HCT116 (cell line): Measurements from ENCODE around the gene MPC1. TPM values are rescaled to one million over a fixed set of nuclear protein-coding genes. Genes with fewer than 3 reads are reported as not detected.

Experiments
- ATAC-seq: fragments of 200-7000 bp; cut with Tn5 transposase; 2 replicates; pipeline ENCODE4 v1.9.1; 2020; ENCODE audit warnings: mild to moderate bottlenecking, moderate library complexity
- BruUV-seq: library from RNA; stranded (reverse); fragments of 400-500 nt; replicated peaks from 2 replicates; lab custom pipeline; 2021; lab: Mats Ljungman, UMichigan
- CTCF ChIA-PET: fragments of 300-600 bp; sonication (Branson Sonifier 250); formaldehyde crosslinking; loops from one replicate; lab custom pipeline; 2021; ENCODE audit warnings: antibody characterized with exemption; lab: Charles Lee
- POLR2A ChIA-PET: fragments of 300-600, 350-600 bp; sonication (Branson Sonifier 250); formaldehyde crosslinking; loops from one replicate; lab custom pipeline; 2021; ENCODE audit warnings: antibody characterized with exemption; lab: Charles Lee
- RAD21 ChIA-PET, 2 experiments: fragments of 300-600 bp; sonication (Branson Sonifier 250); formaldehyde crosslinking; loops; one replicate each; lab custom pipeline; 2023; ENCODE audit warnings: low total read pairs in 2 of 2; ENCODE audit not compliant: uncharacterized antibody in 2 of 2, unreplicated experiment in 2 of 2, low non-redundant PET in 1 of 2; lab: Charles Lee
- DNase-seq: peaks from one replicate; pipeline ENCODE4 v3.0.0-alpha.2; 2010; ENCODE audit warnings: low read depth, low spot score
- H2AFZ ChIP-seq: fragments of 200-600 bp; shearing (Covaris generic), sonication (generic); 2 replicates; pipeline ENCODE4 v1.6.1; 2017; ENCODE audit warnings: low read depth, mixed run types, mixed read lengths, antibody characterized with exemption, low read length; ENCODE audit not compliant: poor library complexity, severe bottlenecking
- H3K27ac ChIP-seq: 2 replicates; pipeline ENCODE4 v1.5.1; 2012; ENCODE audit warnings: low read depth, low read length
- H3K27me3 ChIP-seq: fragments of 200-600 bp; sonication (generic); 2 replicates; pipeline ENCODE4 v1.6.1; 2016; ENCODE audit warnings: mixed run types, low read length, mixed read lengths; ENCODE audit not compliant: insufficient read depth
- H3K36me3 ChIP-seq, 2 experiments: fragments of 200-500 bp in 1 of 2; fragments of 200-600 bp in 1 of 2; sonication (Bioruptor generic) in 1 of 2; sonication (generic) in 1 of 2; 2 replicates each; pipeline versions ENCODE4 v1.5.1 to v1.6.1; 2014 to 2016; ENCODE audit warnings: low read length in 2 of 2, inconsistent platforms in 1 of 2, mixed read lengths in 1 of 2, mixed run types in 1 of 2; ENCODE audit not compliant: insufficient read depth in 2 of 2, control insufficient read depth in 1 of 2
- H3K4me1 ChIP-seq, 2 experiments: fragments of 200-600 bp in 1 of 2; sonication (generic) in 1 of 2; 2 replicates each; pipeline versions ENCODE4 v1.5.1 to v1.6.1; 2012 to 2017; ENCODE audit warnings: low read length in 2 of 2, inconsistent platforms in 1 of 2, mild to moderate bottlenecking in 1 of 2, mixed read lengths in 1 of 2, mixed run types in 1 of 2, moderate library complexity in 1 of 2; ENCODE audit not compliant: insufficient read depth in 2 of 2, control insufficient read depth in 1 of 2
- H3K4me2 ChIP-seq: fragments of 200-600 bp; sonication (generic); 2 replicates; pipeline ENCODE4 v1.6.1; 2017; ENCODE audit warnings: mixed run types, low read length, mixed read lengths
- H3K4me3 ChIP-seq, 2 experiments: fragments of 200-600 bp in 1 of 2; sonication (generic) in 1 of 2; replicated peaks in 1 of 2; 2 replicates each; pipeline ENCODE4 v1.5.1; 2011 to 2016; ENCODE audit warnings: low read length in 2 of 2, control low read depth in 1 of 2, low read depth in 1 of 2, mild to moderate bottlenecking in 1 of 2, mixed read lengths in 1 of 2, mixed run types in 1 of 2
- H3K79me2 ChIP-seq: fragments of 200-600 bp; sonication (generic); 2 replicates; pipeline ENCODE4 v1.6.1; 2017; ENCODE audit warnings: mild to moderate bottlenecking, mixed run types, low read length, moderate library complexity, mixed read lengths; ENCODE audit not compliant: insufficient read depth
- H3K9ac ChIP-seq: fragments of 200-600 bp; sonication (generic); 2 replicates; pipeline ENCODE4 v1.6.1; 2016; ENCODE audit warnings: low read length, mixed read lengths
- H3K9me2 ChIP-seq: fragments of 200-600 bp; sonication (generic), shearing (Covaris generic); 2 replicates; pipeline ENCODE4 v1.6.1; 2017; ENCODE audit warnings: mixed run types, mild to moderate bottlenecking, moderate library complexity; ENCODE audit not compliant: insufficient read depth
- H3K9me3 ChIP-seq, 2 experiments: fragments of 200-500 bp in 1 of 2; fragments of 200-600 bp in 1 of 2; sonication (Bioruptor generic) in 1 of 2; sonication (generic) in 1 of 2; 2 replicates each; pipeline ENCODE4 v1.6.1; 2014 to 2017; ENCODE audit warnings: low read length in 2 of 2, mixed read lengths in 2 of 2, inconsistent platforms in 1 of 2, low read depth in 1 of 2, mild to moderate bottlenecking in 1 of 2, mixed run types in 1 of 2, moderate library complexity in 1 of 2; ENCODE audit not compliant: control insufficient read depth in 1 of 2, insufficient read depth in 1 of 2
- H4K20me1 ChIP-seq: fragments of 200-600 bp; sonication (generic), shearing (Covaris generic); 2 replicates; pipeline ENCODE4 v1.6.1; 2017; ENCODE audit warnings: mixed run types, mild to moderate bottlenecking, moderate library complexity; ENCODE audit not compliant: insufficient read depth
- ATF3 ChIP-seq: IDR thresholded peaks from 2 replicates; pipeline ENCODE4 v1.6.1; 2012
- CBX3 ChIP-seq: IDR thresholded peaks from 2 replicates; pipeline ENCODE4 v1.6.1; 2012; ENCODE audit warnings: low read depth
- CTCF ChIP-seq, 3 experiments: fragments of 200-600 bp in 1 of 3; sonication (generic) in 1 of 3; IDR thresholded peaks in 2 of 3; conservative IDR thresholded peaks in 1 of 3; 2 replicates each; pipeline ENCODE4 v1.5.1; 2012 to 2017; ENCODE audit warnings: low read depth in 2 of 3, low read length in 2 of 3, antibody characterized with exemption in 1 of 3, borderline replicate concordance in 1 of 3, control low read depth in 1 of 3, mild to moderate bottlenecking in 1 of 3, mixed read lengths in 1 of 3, mixed run types in 1 of 3, moderate library complexity in 1 of 3; ENCODE audit not compliant: insufficient read depth in 1 of 3
- ELF1 ChIP-seq: IDR thresholded peaks from 2 replicates; pipeline ENCODE4 v1.6.1; 2012; ENCODE audit warnings: low read depth, borderline replicate concordance
- EZH2phosphoT487 ChIP-seq: fragments of 200-600 bp; IDR thresholded peaks from 2 replicates; pipeline ENCODE4 v1.6.1; 2018; ENCODE audit warnings: antibody characterized with exemption, borderline replicate concordance
- FOSL1 ChIP-seq: IDR thresholded peaks from 2 replicates; pipeline ENCODE4 v1.6.1; 2012; ENCODE audit warnings: low read depth
- JUND ChIP-seq: IDR thresholded peaks from 2 replicates; pipeline ENCODE4 v1.6.1; 2012
- MAX ChIP-seq: IDR thresholded peaks from 2 replicates; pipeline ENCODE4 v1.6.1; 2012
- SIN3A ChIP-seq: IDR thresholded peaks from 2 replicates; pipeline ENCODE4 v1.6.1; 2012; ENCODE audit warnings: low read depth
- SP1 ChIP-seq: IDR thresholded peaks from 2 replicates; pipeline ENCODE4 v1.6.1; 2012; ENCODE audit warnings: low read depth
- SRF ChIP-seq: IDR thresholded peaks from 2 replicates; pipeline ENCODE4 v1.6.1; 2012; ENCODE audit warnings: low read depth
- TCF7L2 ChIP-seq: IDR thresholded peaks from 2 replicates; pipeline ENCODE4 v1.7.0; 2011; ENCODE audit warnings: borderline replicate concordance, inconsistent platforms; ENCODE audit not compliant: insufficient read depth, insufficient read length; ENCODE audit errors: extremely low read depth
- ZBTB33 ChIP-seq: IDR thresholded peaks from 2 replicates; pipeline ENCODE4 v1.6.1; 2011; ENCODE audit warnings: mild to moderate bottlenecking, low read length, moderate library complexity; ENCODE audit not compliant: insufficient replicate concordance; ENCODE audit errors: extremely low read depth
- intact Hi-C: fragments of 100-400 bp; cut with micrococcal nuclease; formaldehyde crosslinking; loops from 2 replicates; pipeline ENCODE4 v1.10.0; 2022
- total RNA-seq: library from RNA; stranded (reverse); gene quantifications from one replicate; pipeline ENCODE4 v1.2.1, GENCODE V29; 2021; ENCODE audit not compliant: unreplicated experiment

The MPC1 gene
- total RNA-seq, 1 experiment from 2014 or later, result 15.9 TPM

GRCh38 chr6:166412911-166413384 lies 30.2 kb upstream of the MPC1 start (continued):
- TF ChIP-seq ZBTB33 (no peak), SRF (no peak), CBX3 (no peak), ELF1 (no peak), ATF3 (no peak), MAX (no peak), EZH2phosphoT487 (no peak), SIN3A (no peak), JUND (no peak), FOSL1 (no peak), TCF7L2 (no peak)

- no peaks in the 10 kb centered on the region for H4K20me1 ChIP-seq
- ChIA-PET POLR2A (no interaction called here), RAD21 (no interaction called here), CTCF (no interaction called here)
- no peak overlapping the region for H3K4me3 ChIP-seq
- intact Hi-C loops, result no loop called here
- no peak for TF ChIP-seq FOSL1
- TF ChIP-seq CTCF (IDR thresholded peaks at IDR 0.05 in 2 of 3, conservative IDR thresholded peaks at IDR 0.05 in 1 of 3; ENCODE audit: borderline replicate concordance in 1 of 3, insufficient read depth in 1 of 3, low read depth in 2 of 3, low read length in 2 of 3), result no peak
- TF ChIP-seq SP1, result no peak
- no peak for TF ChIP-seq ATF3
- TF ChIP-seq EZH2phosphoT487, result no peak
- TF ChIP-seq MAX, result no peak
- no peak for TF ChIP-seq TCF7L2
- H2AFZ ChIP-seq, result no peak overlapping the region
- H3K36me3 ChIP-seq, result no peaks in the 10 kb centered on the region
- no peaks in the 10 kb centered on the region for H3K4me1 ChIP-seq
- H3K9me2 ChIP-seq, result no peaks in the 10 kb centered on the region
- no peak overlapping the region for H3K9ac ChIP-seq
- H3K27me3 ChIP-seq, result no peaks in the 10 kb centered on the region
- no peak overlapping the region for H3K27ac ChIP-seq
- no peak for DNase-seq
- H3K79me2 ChIP-seq, result no peaks in the 10 kb centered on the region
- no TSS peak for BruUV-seq
- H3K4me2 ChIP-seq, result no peak overlapping the region
- ATAC-seq, result no peak
- H3K9me3 ChIP-seq, result no peaks in the 10 kb centered on the region
Measured at GRCh38 chr6:166412156-166412910, 29.6 kb upstream of the MPC1 start.
